ENCODE measurements around the gene IL1RL1.

DNA sequence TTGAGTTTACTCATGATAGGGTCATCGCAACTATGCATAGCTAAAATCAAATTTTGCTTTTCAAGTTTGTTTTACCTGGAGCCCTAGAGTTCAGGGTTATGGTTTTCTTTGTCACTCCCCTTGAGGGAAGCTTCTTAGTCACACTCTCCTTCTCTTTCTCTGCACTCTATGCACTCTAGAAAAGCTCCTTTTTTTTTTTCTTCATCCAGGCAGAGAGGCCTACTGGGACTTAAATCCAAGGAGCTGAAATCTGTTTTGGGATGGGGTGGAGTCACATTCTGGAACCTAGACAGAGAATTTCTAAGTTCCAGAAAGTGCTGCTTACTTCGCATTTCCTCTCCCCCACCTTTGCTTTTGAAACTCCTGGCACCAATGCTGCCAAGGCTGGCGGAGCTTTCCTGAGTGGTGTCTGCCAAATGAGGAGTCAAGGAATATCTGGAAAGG, 25.2 kb downstream of the IL1RL1 start:
- TF ChIP-seq, protein P1, sequence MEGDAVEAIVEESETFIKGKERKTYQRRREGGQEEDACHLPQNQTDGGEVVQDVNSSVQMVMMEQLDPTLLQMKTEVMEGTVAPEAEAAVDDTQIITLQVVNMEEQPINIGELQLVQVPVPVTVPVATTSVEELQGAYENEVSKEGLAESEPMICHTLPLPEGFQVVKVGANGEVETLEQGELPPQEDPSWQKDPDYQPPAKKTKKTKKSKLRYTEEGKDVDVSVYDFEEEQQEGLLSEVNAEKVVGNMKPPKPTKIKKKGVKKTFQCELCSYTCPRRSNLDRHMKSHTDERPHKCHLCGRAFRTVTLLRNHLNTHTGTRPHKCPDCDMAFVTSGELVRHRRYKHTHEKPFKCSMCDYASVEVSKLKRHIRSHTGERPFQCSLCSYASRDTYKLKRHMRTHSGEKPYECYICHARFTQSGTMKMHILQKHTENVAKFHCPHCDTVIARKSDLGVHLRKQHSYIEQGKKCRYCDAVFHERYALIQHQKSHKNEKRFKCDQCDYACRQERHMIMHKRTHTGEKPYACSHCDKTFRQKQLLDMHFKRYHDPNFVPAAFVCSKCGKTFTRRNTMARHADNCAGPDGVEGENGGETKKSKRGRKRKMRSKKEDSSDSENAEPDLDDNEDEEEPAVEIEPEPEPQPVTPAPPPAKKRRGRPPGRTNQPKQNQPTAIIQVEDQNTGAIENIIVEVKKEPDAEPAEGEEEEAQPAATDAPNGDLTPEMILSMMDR (conservative IDR thresholded peaks at IDR 0.05 in 1 of 2, IDR thresholded peaks at IDR 0.05 in 1 of 2; ENCODE audit: extremely low read depth in 1 of 2, insufficient read depth in 1 of 2, low read depth in 1 of 2, low read length in 2 of 2) = no peak
- TF ChIP-seq EZH2 (IDR thresholded peaks at IDR 0.05; ENCODE audit: borderline replicate concordance, low read length) = no peak
